ENCODE data around the gene FAM200B.

- TF ChIP-seq POLR2A (IDR thresholded peaks at IDR 0.05): no peak
- no peak for TF ChIP-seq CTCF (IDR thresholded peaks at IDR 0.05)
These were observed 14.6 kb upstream of the FAM200B start for GRCh38 chr4:15667006-15667405.

All from testis (tissue), 2 donors.